CD4-positive, alpha-beta T cell (primary cell): ENCODE results near the gene PBX4. TPM values are rescaled to one million over a fixed set of nuclear protein-coding genes. Genes with fewer than 3 reads are reported as not detected.

ENCODE experiments used
- ATAC-seq: fragments of 200-7000 bp; cut with Tn5 transposase; one replicate; pipeline ENCODE4 v1.10.0; 2022; ENCODE audit warnings: mild to moderate bottlenecking; ENCODE audit not compliant: poor library complexity
- CTCF ChIA-PET: fragments of 350-600 bp; sonication (Branson Sonifier 250); formaldehyde crosslinking; loops from one replicate; lab custom pipeline; 2021; ENCODE audit warnings: antibody characterized with exemption, inconsistent platforms; lab: Charles Lee
- POLR2A ChIA-PET: fragments of 350-600 bp; sonication (Branson Sonifier 250); formaldehyde crosslinking; loops from one replicate; lab custom pipeline; 2021; ENCODE audit warnings: antibody characterized with exemption, inconsistent platforms; lab: Charles Lee
- DNase-seq, 14 experiments: peaks; one replicate each; pipeline ENCODE4 v3.0.0-alpha.2; 2013 to 2020; ENCODE audit warnings: mixed read lengths in 2 of 14
- H3K27ac ChIP-seq, 2 donors: one replicate each; pipeline versions ENCODE4 v1.5.1 to v1.7.0; 2013; ENCODE audit warnings: low read length in 2 of 2, low read depth in 1 of 2, mild to moderate bottlenecking in 1 of 2
- H3K27me3 ChIP-seq, 2 experiments: 1 replicate in 1 of 2; 2 replicates in 1 of 2; pipeline versions ENCODE4 v1.6.1 to v1.7.0; 2013; ENCODE audit warnings: low read length in 2 of 2, control low read depth in 1 of 2, mild to moderate bottlenecking in 1 of 2, moderate library complexity in 1 of 2; ENCODE audit not compliant: insufficient read depth in 2 of 2, control insufficient read depth in 1 of 2
- H3K36me3 ChIP-seq: one replicate; pipeline ENCODE4 v1.6.1; 2013; ENCODE audit warnings: low read length, control low read depth; ENCODE audit not compliant: insufficient read depth
- H3K4me1 ChIP-seq: one replicate; pipeline ENCODE4 v1.6.1; 2013; ENCODE audit warnings: low read length, control low read depth; ENCODE audit not compliant: insufficient read depth
- H3K4me3 ChIP-seq: one replicate; pipeline ENCODE4 v1.5.1; 2013; ENCODE audit warnings: mild to moderate bottlenecking, low read length, moderate library complexity
- H3K9me3 ChIP-seq, 2 experiments: 1 replicate in 1 of 2; 2 replicates in 1 of 2; pipeline versions ENCODE4 v1.6.1 to v1.7.0; 2013; ENCODE audit warnings: low read length in 2 of 2, mild to moderate bottlenecking in 2 of 2, control low read depth in 1 of 2, moderate library complexity in 1 of 2; ENCODE audit not compliant: control insufficient read depth in 1 of 2, insufficient read depth in 1 of 2
- H3K27ac Mint-ChIP-seq: one replicate; pipeline ENCODE4 v1.8.0; 2020; ENCODE audit warnings: mixed read lengths
- H3K27me3 Mint-ChIP-seq: one replicate; pipeline ENCODE4 v1.8.0; 2021; ENCODE audit warnings: mixed read lengths
- H3K36me3 Mint-ChIP-seq: one replicate; pipeline ENCODE4 v1.8.0; 2021; ENCODE audit warnings: low read depth, mixed read lengths
- H3K4me1 Mint-ChIP-seq: one replicate; pipeline ENCODE4 v1.8.0; 2021; ENCODE audit warnings: low read depth, mixed read lengths
- H3K4me3 Mint-ChIP-seq: one replicate; pipeline ENCODE4 v1.8.0; 2020; ENCODE audit warnings: mild to moderate bottlenecking, mixed read lengths
- H3K9me3 Mint-ChIP-seq: one replicate; pipeline ENCODE4 v1.8.0; 2020; ENCODE audit warnings: mixed read lengths
- CTCF ChIP-seq: fragments of 200-600 bp; IDR thresholded peaks from one replicate; pipeline ENCODE4 v1.8.0; 2022; ENCODE audit warnings: antibody characterized with exemption, mild to moderate bottlenecking
- intact Hi-C, 2 experiments: fragments of 100-400 bp; cut with DNase I in 1 of 2; cut with micrococcal nuclease in 1 of 2; formaldehyde crosslinking; loops; one replicate each; pipeline versions ENCODE4 v1.15.1 to v1.9.0; 2023 to 2025; cut with DNase I, micrococcal nuclease
- total RNA-seq, 174 experiments: library from RNA in 2 of 174; stranded (reverse) in 2 of 174; gene quantifications; one replicate each; pipeline ENCODE4 v1.2.3 and lab custom pipeline; 2021 to 2026

PBX4 gene
- total RNA-seq, 2 experiments from 2014 or later = 50.1 to 51.8 TPM

GRCh38 chr19:19584356-19584755 lies 34.1 kb downstream of the PBX4 start:
- no peaks in the 10 kb centered on the region for H3K9me3 ChIP-seq
- ATAC-seq (no peak), DNase-seq (no peak)
- peaks cover 34% of the 10 kb centered on the region for H3K4me1 ChIP-seq
- Mint-ChIP-seq H3K4me3 (no peak overlapping the region), H3K36me3 (peaks cover 21% of the 10 kb centered on the region), H3K9me3 (no peaks in the 10 kb centered on the region), H3K27me3 (no peaks in the 10 kb centered on the region), H3K27ac (no peak overlapping the region), H3K4me1 (peaks cover 19% of the 10 kb centered on the region)
- ChIA-PET CTCF (no interaction called here), POLR2A (interaction anchor here (0.7 kb wide), 1 partner anchor 18 kb away, joined by 3 read pairs; no protein-coding TSS in a partner anchor)
- intact Hi-C loops = no loop called here
- TF ChIP-seq CTCF = no peak
- no peaks in the 10 kb centered on the region for H3K27me3 ChIP-seq
- H3K4me3 ChIP-seq = no peak overlapping the region
- H3K36me3 ChIP-seq = peaks cover 17% of the 10 kb centered on the region
- no peak overlapping the region for H3K27ac ChIP-seq

- CTCF ChIA-PET = no interaction called here
- Histone ChIP-seq H3K27me3 (no peaks in the 10 kb centered on the region), H3K36me3 (peaks cover 18% of the 10 kb centered on the region), H3K4me3 (no peak overlapping the region), H3K4me1 (peaks cover 22% of the 10 kb centered on the region), H3K27ac (no peak overlapping the region), H3K9me3 (no peaks in the 10 kb centered on the region)
- intact Hi-C loops = no loop called here
- POLR2A ChIA-PET = interaction anchor here (1.0 kb wide), 1 partner anchor 16 kb away, joined by 3 read pairs; no protein-coding TSS in a partner anchor
- H3K4me1 Mint-ChIP-seq = peaks cover 6% of the 10 kb centered on the region
- no peaks in the 10 kb centered on the region for H3K27me3 Mint-ChIP-seq
- H3K4me3 Mint-ChIP-seq = no peak overlapping the region
- peaks cover 17% of the 10 kb centered on the region for H3K36me3 Mint-ChIP-seq
- no peak for TF ChIP-seq CTCF
- no peaks in the 10 kb centered on the region for H3K9me3 Mint-ChIP-seq
- H3K27ac Mint-ChIP-seq = peak overlapping the region; percentile 61
- DNase-seq = no peak
- ATAC-seq = no peak
These were observed 36.0 kb downstream of the PBX4 start for GRCh38 chr19:19582471-19582870.

- POLR2A ChIA-PET = no interaction called here
- peak; percentile 10 for ATAC-seq
- peaks cover 17% of the 10 kb centered on the region for H3K36me3 Mint-ChIP-seq
These were observed 37.1 kb downstream of the PBX4 start for GRCh38 chr19:19581391-19581790.

More at GRCh38 chr19:19581391-19581790, 37.1 kb downstream of the PBX4 start:
- DNase-seq = no peak
- H3K4me3 ChIP-seq = no peak overlapping the region
- H3K4me1 Mint-ChIP-seq = peaks cover 6% of the 10 kb centered on the region
- H3K27ac ChIP-seq = no peak overlapping the region
- peaks cover 22% of the 10 kb centered on the region for H3K4me1 ChIP-seq
- no peaks in the 10 kb centered on the region for H3K27me3 ChIP-seq
- no peak overlapping the region for H3K4me3 Mint-ChIP-seq
- CTCF ChIA-PET = no interaction called here
- intact Hi-C loops = no loop called here
- H3K36me3 ChIP-seq = peaks cover 18% of the 10 kb centered on the region
- no peaks in the 10 kb centered on the region for H3K27me3 Mint-ChIP-seq
- no peak for TF ChIP-seq CTCF
- H3K9me3 Mint-ChIP-seq = no peaks in the 10 kb centered on the region
- H3K27ac Mint-ChIP-seq = no peak overlapping the region
- no peaks in the 10 kb centered on the region for H3K9me3 ChIP-seq
